Esophagus squamous epithelium (tissue), 4 donors: ENCODE measurements around the gene CNNM4.

Source experiments
- POLR2A ChIP-seq, 4 donors: fragments of 450-650 bp; IDR thresholded peaks; one replicate each; pipeline ENCODE4 v1.6.1; 2017; ENCODE audit warnings: antibody characterized with exemption in 4 of 4, mild to moderate bottlenecking in 4 of 4, moderate library complexity in 3 of 4
- TF ChIP-seq, protein P1 (sequence below), 6 experiments: fragments of 450-650 bp in 4 of 6; fragments of 200-600 bp in 2 of 6; sonication (generic) in 2 of 6; IDR thresholded peaks; one replicate each; pipeline ENCODE4 v1.5.1; 2016 to 2019; ENCODE audit warnings: antibody characterized with exemption in 6 of 6, mild to moderate bottlenecking in 4 of 6, moderate library complexity in 4 of 6

DNA sequence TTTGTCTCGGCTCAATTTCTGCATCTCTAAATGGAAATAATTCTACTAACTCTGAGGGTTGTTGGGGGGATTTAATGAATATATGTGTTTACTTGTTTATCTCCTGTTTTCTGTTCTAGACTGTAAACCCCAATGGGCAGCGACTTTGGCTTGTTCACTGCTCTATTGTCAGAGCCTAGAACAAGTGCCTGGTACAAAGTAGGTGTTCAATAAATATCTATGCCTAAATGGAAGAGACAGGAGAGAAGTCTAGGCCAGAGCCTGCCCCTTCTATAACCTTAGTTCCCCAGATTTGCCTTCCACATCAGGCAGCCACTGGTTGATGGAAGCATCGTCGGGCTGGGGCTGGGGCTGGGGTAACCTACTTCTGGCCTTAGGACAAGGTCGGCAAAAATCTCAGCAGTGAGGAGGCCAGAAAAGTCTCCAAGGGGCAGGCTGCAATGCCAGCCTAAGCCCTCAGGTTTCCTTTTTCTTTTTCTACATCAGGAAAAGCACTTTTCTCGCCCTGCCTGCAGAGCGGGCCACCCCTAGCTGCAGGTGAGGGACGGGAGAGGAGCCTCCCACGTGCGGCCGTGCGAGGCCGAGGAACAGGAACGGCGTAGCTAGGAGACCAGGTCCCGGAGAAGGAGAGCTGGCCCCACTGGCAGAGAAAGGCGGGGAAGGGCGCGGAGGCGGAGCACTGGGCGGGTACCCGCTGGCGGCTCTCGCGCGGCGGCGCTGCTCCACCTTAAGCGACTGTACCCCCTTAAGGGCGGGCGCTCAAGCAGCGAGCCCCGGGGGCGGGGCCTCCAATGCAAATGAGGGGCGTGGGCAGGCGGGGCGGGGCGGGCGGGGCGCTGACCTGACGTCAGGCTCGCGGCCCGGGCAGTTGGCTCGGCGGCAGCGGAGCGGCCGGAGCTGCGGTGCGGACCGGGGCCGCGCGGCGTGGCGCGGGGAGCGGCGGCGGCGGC lies at the start of gene CNNM4:
- TF ChIP-seq POLR2A (IDR thresholded peaks at IDR 0.05): peak in 2 of 4 donors; percentile 27 to 29
- TF ChIP-seq, protein P1, sequence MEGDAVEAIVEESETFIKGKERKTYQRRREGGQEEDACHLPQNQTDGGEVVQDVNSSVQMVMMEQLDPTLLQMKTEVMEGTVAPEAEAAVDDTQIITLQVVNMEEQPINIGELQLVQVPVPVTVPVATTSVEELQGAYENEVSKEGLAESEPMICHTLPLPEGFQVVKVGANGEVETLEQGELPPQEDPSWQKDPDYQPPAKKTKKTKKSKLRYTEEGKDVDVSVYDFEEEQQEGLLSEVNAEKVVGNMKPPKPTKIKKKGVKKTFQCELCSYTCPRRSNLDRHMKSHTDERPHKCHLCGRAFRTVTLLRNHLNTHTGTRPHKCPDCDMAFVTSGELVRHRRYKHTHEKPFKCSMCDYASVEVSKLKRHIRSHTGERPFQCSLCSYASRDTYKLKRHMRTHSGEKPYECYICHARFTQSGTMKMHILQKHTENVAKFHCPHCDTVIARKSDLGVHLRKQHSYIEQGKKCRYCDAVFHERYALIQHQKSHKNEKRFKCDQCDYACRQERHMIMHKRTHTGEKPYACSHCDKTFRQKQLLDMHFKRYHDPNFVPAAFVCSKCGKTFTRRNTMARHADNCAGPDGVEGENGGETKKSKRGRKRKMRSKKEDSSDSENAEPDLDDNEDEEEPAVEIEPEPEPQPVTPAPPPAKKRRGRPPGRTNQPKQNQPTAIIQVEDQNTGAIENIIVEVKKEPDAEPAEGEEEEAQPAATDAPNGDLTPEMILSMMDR (IDR thresholded peaks at IDR 0.05): peak in 5 of 6 experiments; percentile 11 to 39 (median 31)
